HL-60/S4 (cell line): Measurements from ENCODE around the gene STXBP5.

Experiments used
- in situ Hi-C: fragments of 300-500 bp; cut with MboI; formaldehyde crosslinking; loops from 2 replicates; pipeline ENCODE4 v1.14.3; 2022; ENCODE audit warnings: low sequenced_read_pairs

The STXBP5 gene

DNA sequence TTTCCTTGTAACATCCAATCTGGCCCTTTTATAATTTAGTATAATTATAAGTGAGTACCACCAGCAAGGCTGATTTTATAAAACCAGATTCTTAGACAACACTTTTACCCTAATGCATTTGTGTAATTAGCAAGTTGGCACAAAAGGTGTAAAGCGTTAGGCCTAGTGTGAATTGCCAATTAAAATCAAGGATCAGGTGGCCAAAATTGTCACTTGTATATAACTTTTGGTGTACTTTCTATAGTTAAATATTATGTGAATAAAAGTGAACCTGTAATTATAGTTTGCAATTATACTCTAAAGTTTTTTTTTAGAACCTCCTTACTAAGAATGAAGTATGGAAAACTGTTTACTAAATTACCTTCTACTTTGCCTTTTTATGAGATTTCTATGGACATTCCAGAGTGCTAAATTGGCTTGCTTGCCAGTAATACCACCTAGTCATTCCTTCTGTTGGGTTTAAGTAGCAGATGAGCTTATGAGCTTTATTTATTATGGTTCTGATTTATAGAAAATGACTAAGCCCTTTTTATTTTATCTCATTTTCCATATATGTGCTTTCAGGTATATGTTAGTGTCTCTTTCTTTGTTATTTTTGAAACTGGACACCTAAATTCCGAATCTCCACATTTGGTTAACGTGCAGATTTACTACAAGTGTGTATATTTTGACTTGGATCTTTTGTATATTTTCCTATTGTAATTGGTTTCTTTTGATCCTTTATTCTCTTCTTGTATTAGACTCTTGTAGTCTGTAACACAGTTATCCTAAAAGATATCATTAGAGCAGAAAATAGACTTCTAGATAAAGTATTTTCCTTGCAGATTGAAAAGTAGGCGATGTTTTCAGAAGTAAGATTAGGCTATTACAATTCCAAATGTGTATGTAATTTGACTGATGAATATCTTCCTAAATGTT, 3.9 kb downstream of the STXBP5 start:
- in situ Hi-C loops = no loop called here

GRCh38 chr6:147209762-147210449, 5.7 kb downstream of the STXBP5 start:
- in situ Hi-C loops = no loop called here

GRCh38 chr6:147211349-147211748, 7.1 kb downstream of the STXBP5 start:
- in situ Hi-C loops = no loop called here

DNA sequence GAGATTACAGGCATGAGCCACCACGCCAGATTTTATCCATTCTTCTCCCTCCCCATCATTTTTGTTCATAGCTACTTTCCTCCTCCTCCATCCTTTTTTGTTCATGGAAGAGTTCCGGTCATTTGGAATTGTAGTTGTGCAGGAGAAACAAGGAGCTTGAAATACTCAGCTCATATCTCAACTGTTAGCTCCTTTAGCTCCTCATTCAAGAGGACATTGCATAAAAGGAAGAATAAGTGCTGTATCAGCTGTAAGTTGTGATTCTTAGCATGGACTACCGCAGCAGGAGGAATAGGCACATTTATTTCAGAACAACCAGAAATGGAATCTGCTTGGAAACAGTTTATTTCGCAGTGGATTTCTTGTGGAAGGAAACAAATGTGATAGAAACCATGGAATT, 7.6 kb downstream of the STXBP5 start:
- in situ Hi-C loops = no loop called here

- in situ Hi-C loops = no loop called here
These were observed 8.4 kb downstream of the STXBP5 start for GRCh38 chr6:147212622-147213021.

DNA sequence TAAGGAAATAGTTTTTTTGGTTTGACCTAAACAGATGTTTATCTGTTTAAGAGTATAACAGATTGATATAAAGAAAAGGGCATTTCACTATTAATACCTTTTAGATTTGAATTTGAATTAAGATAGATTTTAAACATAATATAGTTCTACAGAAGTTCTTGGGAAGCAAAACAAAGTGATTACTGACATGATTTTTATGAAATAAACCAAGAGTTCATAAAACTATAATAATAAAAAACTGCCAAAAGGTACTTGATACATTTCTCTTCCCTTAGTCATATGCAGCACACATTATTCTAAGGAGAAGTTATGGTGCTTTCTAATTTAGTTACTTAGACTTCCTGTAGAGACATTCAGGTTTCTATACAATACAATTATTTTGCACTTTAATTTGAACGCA, 9.6 kb downstream of the STXBP5 start:
- in situ Hi-C loops = no loop called here

DNA sequence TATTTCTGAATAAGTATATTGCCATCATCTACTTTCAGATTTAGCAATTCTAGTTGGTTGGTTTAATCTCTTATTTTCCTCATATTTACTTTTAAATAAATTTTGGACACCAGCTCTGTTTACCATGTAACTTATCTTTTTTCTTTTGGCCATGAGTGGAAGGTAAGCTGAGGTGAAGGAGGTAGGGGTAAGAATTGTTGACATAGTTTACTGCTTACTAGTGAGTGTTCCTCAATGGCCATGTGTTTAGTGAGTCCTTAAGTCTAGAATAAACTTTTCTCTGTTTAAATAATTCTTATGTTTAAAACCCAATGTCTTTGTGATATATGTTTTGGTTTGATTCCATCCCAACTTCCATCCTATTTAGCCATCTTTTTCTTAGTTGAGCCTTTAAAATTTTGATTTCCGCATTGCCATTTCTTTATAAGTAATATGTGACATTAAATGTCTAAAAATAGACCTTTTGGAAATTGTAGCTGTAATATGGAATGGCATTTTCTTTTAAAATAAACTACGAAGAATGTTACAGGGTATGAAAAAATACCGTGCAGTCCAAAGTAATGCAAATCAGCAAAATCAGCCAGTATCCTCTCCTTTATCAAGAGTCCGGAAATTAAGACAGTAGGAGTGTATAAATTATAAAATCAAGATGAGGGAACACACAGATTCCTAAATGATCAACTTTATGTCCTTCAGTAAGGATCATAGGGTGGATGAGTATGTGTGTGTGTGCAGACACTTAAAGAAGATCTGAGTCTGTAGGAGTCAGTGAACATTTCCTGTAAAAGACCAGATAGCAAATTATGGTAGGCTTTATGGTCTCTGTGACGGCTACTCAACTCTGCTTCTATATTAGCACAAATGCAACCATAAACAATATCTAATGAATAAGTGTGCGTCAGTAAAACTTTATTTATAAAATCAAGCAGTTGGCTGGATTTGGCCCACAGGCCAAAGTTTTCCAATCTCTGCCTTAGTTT, 10.3 kb downstream of the STXBP5 start:
- in situ Hi-C loops = no loop called here

DNA sequence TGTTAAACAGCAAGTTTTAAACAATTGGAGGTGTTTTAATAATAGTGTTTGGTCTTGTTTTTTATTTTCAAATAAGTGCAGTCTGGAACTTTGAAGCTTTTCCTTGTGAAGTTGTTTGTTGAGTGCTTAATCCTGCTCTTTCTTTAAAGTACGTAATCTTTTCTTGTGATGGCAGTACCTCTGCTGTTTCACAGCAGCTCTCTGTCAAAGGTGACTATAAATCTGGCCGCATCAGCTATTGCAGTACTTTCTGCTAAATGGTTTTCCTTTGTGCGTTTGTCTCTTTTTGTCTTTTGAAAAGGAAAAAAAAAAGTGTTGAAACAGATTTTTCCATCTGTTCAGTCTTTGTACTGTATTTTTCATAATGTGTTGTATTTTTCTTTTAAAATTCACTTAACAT, 12.7 kb downstream of the STXBP5 start:
- in situ Hi-C loops = no loop called here

- in situ Hi-C loops = no loop called here
These were observed 13.7 kb downstream of the STXBP5 start for GRCh38 chr6:147217840-147218404.

- in situ Hi-C loops = no loop called here
These were observed 14.6 kb downstream of the STXBP5 start for GRCh38 chr6:147218797-147219196.

DNA sequence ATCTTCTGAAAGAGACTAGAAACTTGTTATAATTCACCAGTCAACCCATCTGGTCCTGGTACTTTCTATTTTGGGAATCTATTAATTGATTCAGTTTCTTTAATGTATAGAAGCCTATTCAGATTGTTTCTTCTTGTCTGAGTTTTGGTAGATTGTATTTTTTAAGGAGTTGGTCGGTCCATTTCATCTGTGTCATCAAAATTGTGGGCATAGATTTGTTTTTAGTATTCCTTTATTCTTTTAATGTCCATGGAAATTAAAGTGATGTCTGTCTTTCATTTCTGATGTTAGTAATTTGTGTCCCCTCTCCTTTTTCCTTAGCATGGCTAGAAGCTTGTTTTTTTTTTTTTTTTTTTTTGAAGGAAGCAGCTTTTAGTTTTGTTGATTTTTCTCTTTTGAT, 15.2 kb downstream of the STXBP5 start:
- in situ Hi-C loops = no loop called here

GRCh38 chr6:147220345-147220744, 16.1 kb downstream of the STXBP5 start:
- in situ Hi-C loops = no loop called here

- in situ Hi-C loops = no loop called here
These were observed 17.5 kb downstream of the STXBP5 start for GRCh38 chr6:147221739-147222138.

- in situ Hi-C loops = no loop called here
These were observed 18.1 kb downstream of the STXBP5 start for GRCh38 chr6:147222160-147222838.

DNA sequence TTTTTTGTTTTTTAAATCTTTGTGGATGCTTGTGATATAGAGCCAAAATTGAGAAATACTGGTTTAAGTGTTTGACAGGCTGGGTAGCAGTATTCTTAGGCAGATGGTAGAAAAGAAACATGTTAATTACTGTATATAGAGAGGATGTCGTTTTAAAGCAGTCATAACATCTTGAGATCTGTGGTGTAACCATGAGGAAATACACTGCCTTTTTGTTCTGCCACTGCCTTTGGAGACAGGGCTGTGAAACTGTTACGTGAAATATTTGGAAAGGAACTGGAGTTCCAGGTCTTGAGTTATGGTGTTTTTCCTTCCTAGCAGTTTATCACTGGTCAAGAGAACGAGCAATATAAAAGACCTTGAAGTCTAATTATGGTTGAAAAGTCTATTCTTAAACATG, 19.5 kb downstream of the STXBP5 start:
- in situ Hi-C loops = no loop called here

DNA sequence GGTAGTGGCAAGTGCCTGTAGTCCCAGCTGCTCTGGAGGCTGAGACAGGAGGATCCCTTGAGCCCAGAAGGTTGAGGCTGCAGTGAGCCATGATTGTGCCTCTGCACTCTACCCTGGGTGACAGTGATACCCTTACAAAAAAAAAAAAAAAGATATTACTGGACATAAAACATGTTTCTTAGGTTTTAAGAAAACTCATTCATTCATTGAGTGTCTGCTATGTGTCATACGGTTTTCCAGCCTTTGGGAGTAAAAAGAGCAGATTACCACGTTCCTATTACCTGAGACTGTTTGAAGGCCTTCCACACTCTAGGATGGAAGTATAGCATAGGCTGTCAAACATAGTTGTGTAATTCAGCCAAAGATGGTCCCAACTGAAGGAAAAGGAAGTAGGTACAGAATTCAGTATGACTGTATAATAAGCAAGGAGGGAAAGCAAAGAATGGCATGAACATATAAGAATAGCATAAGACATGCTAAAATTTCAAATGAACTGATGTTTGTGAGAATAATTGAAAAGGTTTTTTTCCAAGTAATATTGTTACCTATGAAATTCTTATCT, 22.0 kb downstream of the STXBP5 start:
- in situ Hi-C loops = no loop called here

DNA sequence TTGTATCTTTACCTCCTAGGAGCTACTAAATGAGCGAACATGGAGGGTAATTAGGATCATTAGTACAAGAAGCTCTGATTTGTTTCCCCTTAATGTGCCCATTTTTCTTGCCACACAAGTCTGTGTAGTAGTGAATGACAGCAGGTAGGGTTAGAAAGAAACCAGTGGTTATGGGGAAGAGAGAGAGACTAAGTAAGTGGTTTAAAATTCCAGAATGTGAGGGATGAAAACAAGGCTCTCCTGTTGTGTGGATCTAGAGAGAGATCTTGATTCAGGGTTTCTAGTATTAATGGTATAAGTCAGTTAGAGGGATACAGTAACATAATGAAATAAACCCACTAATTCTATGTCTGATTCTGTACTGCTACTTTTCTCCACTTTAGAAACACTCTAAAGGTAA, 22.7 kb downstream of the STXBP5 start:
- in situ Hi-C loops = no loop called here

DNA sequence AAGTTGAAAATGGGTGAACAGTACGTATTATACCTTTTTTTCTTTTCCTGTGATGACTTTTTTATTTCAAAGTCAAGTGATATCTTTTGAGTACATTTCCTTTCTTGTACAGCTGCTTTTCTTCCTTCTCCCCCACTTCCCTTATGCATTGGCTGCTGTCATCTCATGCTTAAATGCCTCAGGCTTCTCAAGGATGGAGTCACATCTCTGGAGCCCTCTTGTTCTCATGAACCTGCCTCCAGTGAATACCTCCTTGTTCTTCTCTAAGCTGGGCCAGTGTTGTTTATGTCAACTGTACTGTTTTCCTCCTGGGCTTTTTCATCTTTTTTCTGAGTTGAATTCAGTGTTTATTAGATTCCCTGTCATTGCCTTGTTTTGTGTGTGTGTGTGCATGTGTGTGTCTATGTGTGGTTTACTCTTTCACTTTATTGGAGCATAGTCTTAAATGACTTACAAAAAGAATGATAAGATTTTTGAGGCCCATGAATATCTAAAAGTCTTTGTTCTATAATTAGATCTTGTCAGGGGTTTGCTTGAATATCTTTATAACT, 23.6 kb downstream of the STXBP5 start:
- in situ Hi-C loops = no loop called here

DNA sequence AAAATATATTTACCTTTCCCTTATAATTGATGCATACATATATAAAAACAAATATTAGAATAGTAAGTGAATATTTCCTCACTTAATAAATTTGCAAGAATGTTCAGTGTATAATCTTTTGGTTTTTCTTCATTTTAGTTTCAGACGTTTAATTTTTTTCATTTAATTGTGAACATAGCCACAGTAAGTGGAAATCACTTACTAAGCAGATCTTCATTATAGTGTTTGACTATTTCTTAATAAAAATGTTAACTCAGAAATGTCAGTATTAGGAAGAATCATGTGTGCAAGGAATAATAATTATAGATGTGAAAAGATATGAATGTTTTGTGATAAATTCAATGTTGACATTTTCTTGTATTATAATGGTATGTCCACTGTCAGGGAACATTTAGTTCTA, 27.4 kb downstream of the STXBP5 start:
- in situ Hi-C loops = no loop called here

DNA sequence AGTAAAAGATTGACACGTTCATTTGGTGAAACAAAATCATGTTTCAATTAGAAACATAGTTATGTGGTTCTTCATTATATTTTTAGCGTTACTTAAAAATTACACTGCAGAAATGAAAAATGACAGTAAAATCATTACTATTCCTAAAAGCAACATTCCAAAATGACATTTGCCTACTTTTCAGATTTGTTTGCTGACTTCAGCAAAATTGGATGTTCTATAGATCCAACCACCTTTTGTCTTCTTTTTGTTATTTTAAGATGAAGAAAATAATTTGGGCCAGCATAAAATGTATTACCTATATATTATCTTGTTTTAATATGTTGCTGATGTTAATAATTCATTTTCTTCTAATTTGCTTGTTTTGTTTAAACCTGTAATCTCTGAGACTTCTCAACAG, 30.5 kb downstream of the STXBP5 start:
- in situ Hi-C loops = no loop called here
